Fibroblast of villous mesenchyme (primary cell): ENCODE measurements around the gene CRLF1. TPM values are rescaled to one million over a fixed set of nuclear protein-coding genes. Genes with fewer than 3 reads are reported as not detected.
A peak's percentile ranks its signal among the peaks of the same experiment; 100 is the strongest.

Source experiments
- DNase-seq: peaks from one replicate; pipeline ENCODE4 v3.0.0-alpha.2; 2010; ENCODE audit warnings: low read depth
- H3K4me3 ChIP-seq: 2 replicates; pipeline ENCODE4 v1.5.1; 2011; ENCODE audit warnings: low read depth, mild to moderate bottlenecking, low read length
- CTCF ChIP-seq: IDR thresholded peaks from 2 replicates; pipeline ENCODE4 v1.5.1; 2012; ENCODE audit warnings: low read depth, mild to moderate bottlenecking, low read length; ENCODE audit not compliant: insufficient read depth
- total RNA-seq: library from RNA; depleted of rRNA; stranded (reverse); fragments of >200 nt; gene quantifications from 2 replicates; pipeline ENCODE4 v1.2.3, GENCODE V29; 2012

The CRLF1 gene
- total RNA-seq, 1 donor = not detected

GRCh38 chr19:18586306-18586705 is 20.3 kb downstream of the CRLF1 start:
- no peak for DNase-seq
- no peak for TF ChIP-seq CTCF

GRCh38 chr19:18580311-18580710 is 26.3 kb downstream of the CRLF1 start:
- no peak for TF ChIP-seq CTCF
- no peak for DNase-seq
- H3K4me3 ChIP-seq = no peak overlapping the region

More at GRCh38 chr19:18586306-18586705, 20.3 kb downstream of the CRLF1 start:
- H3K4me3 ChIP-seq = no peak overlapping the region

- no peak for DNase-seq
- H3K4me3 ChIP-seq = no peak overlapping the region
- no peak for TF ChIP-seq CTCF
Measured at GRCh38 chr19:18577365-18577914, 29.2 kb downstream of the CRLF1 start.

- no peak for DNase-seq
- TF ChIP-seq CTCF = no peak
- no peak overlapping the region for H3K4me3 ChIP-seq
Measured at GRCh38 chr19:18576383-18576782, 30.2 kb downstream of the CRLF1 start.

GRCh38 chr19:18574691-18575291 is 31.8 kb downstream of the CRLF1 start:
- no peak overlapping the region for H3K4me3 ChIP-seq
- DNase-seq = no peak
- no peak for TF ChIP-seq CTCF

- TF ChIP-seq CTCF = no peak
Measured at GRCh38 chr19:18571564-18572344, 34.8 kb downstream of the CRLF1 start, which contains the start of gene UBA52. TSS of gene UBA52 (plus strand) at chr19:18571857. CDS start at chr19:18573301, 1,444 bp downstream.

More at GRCh38 chr19:18571564-18572344, 34.8 kb downstream of the CRLF1 start, which contains the start of gene UBA52:
- peak; percentile 98 for DNase-seq
- peak within 1 kb of the TSS; percentile 97 for H3K4me3 ChIP-seq
